GM21737 (cell line): ENCODE results near the gene CES2.

Source experiments
- ATAC-seq: cut with Tn5 transposase; IDR thresholded peaks from one replicate; pipeline ENCODE4 v1.9.1; 2021; ENCODE audit warnings: mild to moderate bottlenecking, moderate library complexity; ENCODE audit not compliant: unreplicated experiment

The CES2 gene

GRCh38 chr16:66918355-66918754, 17.0 kb upstream of the CES2 start:
- ATAC-seq = no peak

- no peak for ATAC-seq
Measured at GRCh38 chr16:66918803-66919568, 16.3 kb upstream of the CES2 start, which contains the start of gene CDH16. TSS of gene CDH16 (minus strand) at chr16:66918885. CDS start at chr16:66918065, 820 bp downstream.

- no peak for ATAC-seq
Measured at GRCh38 chr16:66919569-66920298, 15.6 kb upstream of the CES2 start.

GRCh38 chr16:66920299-66920590, 15.1 kb upstream of the CES2 start:
- ATAC-seq = no peak

- ATAC-seq = no peak
Measured at GRCh38 chr16:66920924-66921680, 14.2 kb upstream of the CES2 start.

GRCh38 chr16:66921729-66922450, 13.4 kb upstream of the CES2 start:
- ATAC-seq = no peak

- ATAC-seq = no peak
Measured at GRCh38 chr16:66923247-66923731, 12.0 kb upstream of the CES2 start.

GRCh38 chr16:66923866-66924265, 11.4 kb upstream of the CES2 start:
- no peak for ATAC-seq

GRCh38 chr16:66924527-66925321, 10.6 kb upstream of the CES2 start:
- no peak for ATAC-seq

- ATAC-seq = no peak
Measured at GRCh38 chr16:66925322-66925840, 9.9 kb upstream of the CES2 start, which contains the start of gene RRAD. TSS of gene RRAD (minus strand) at chr16:66925535. CDS start at chr16:66925179, 356 bp downstream.

GRCh38 chr16:66926171-66926947, 9.0 kb upstream of the CES2 start:
- no peak for ATAC-seq

- no peak for ATAC-seq
Measured at GRCh38 chr16:66926961-66927436, 8.3 kb upstream of the CES2 start.

- no peak for ATAC-seq
Measured at GRCh38 chr16:66927918-66928649, 7.2 kb upstream of the CES2 start.

- no peak for ATAC-seq
Measured at GRCh38 chr16:66928702-66929388, 6.5 kb upstream of the CES2 start.

GRCh38 chr16:66930189-66930588, 5.1 kb upstream of the CES2 start:
- no peak for ATAC-seq

GRCh38 chr16:66931665-66932064, 3.7 kb upstream of the CES2 start:
- ATAC-seq = no peak

GRCh38 chr16:66932076-66932475, 3.2 kb upstream of the CES2 start:
- ATAC-seq = no peak

- ATAC-seq = peak; percentile 13
Measured at GRCh38 chr16:66933776-66934137, 1.6 kb upstream of the CES2 start.
